ENCODE results near the gene CPOX.
A peak's percentile ranks its signal among the peaks of the same experiment; 100 is the strongest.

CPOX gene

GRCh38 chr3:98551754-98552153 lies 41.7 kb downstream of the CPOX start:
- peaks cover 77% of the 10 kb centered on the region for H3K4me1 Mint-ChIP-seq (ENCODE audit: low read depth)

DNA sequence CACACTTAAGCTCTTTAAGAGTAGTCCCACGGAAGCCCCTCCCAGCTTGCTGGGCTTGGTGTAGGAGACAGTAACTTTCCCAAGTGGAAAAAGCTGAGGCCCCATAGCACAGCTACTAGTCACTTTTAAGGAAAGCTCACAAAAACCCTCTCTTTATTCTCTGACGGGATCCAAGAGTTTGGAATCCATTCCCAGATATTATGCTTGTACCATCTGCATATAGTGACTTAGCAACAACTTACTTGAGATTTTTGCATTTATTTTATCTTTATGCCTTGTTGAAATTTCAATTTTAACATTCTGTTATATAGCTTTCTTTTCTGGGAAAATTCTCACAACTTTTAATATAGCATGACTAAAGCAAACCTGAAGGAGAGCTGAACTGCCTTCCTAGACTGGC lies 42.2 kb downstream of the CPOX start:
- Mint-ChIP-seq H3K27me3 (ENCODE audit: low read depth) (no peaks in the 10 kb centered on the region), H3K4me1 (ENCODE audit: low read depth) (peaks cover 75% of the 10 kb centered on the region), H3K9me3 (no peaks in the 10 kb centered on the region), H3K4me3 (peak overlapping the region; percentile 83), H3K27ac (peak overlapping the region; percentile 95), H3K36me3 (ENCODE audit: low read depth) (peaks cover 59% of the 10 kb centered on the region)
- no peak for DNase-seq (ENCODE audit: low spot score)

More at GRCh38 chr3:98551754-98552153, 41.7 kb downstream of the CPOX start:
- Mint-ChIP-seq H3K4me3 (peak overlapping the region; percentile 83), H3K27me3 (ENCODE audit: low read depth) (no peaks in the 10 kb centered on the region), H3K36me3 (ENCODE audit: low read depth) (peaks cover 59% of the 10 kb centered on the region), H3K27ac (peak overlapping the region; percentile 95), H3K9me3 (no peaks in the 10 kb centered on the region)
- DNase-seq (ENCODE audit: low spot score): no peak

DNA sequence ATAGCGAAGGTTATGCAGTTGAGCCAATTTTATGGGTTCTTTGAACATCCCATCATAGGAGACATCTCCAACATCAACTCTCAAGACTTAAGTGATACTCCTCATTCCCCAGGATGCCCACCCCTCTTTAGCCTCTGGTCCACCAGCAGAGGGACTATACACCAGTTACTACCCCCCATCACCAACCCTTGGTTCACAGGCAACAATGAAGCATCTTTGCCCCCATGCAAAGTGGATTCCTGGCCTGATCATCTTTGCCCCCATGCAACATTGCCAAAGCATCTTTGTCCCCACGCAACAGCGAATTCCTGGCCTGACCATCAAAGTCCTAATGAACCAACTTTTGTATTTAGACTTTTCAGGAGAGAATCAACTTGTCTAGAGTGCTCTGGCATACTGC lies 42.6 kb downstream of the CPOX start:
- peaks cover 75% of the 10 kb centered on the region for H3K4me1 Mint-ChIP-seq (ENCODE audit: low read depth)
- DNase-seq (ENCODE audit: low spot score): no peak
- H3K36me3 Mint-ChIP-seq (ENCODE audit: low read depth): peaks cover 56% of the 10 kb centered on the region
- peak overlapping the region; percentile 83 for H3K4me3 Mint-ChIP-seq
- peak overlapping the region; percentile 13 for H3K27ac Mint-ChIP-seq
- H3K27me3 Mint-ChIP-seq (ENCODE audit: low read depth): no peaks in the 10 kb centered on the region
- H3K9me3 Mint-ChIP-seq: no peaks in the 10 kb centered on the region

DNA sequence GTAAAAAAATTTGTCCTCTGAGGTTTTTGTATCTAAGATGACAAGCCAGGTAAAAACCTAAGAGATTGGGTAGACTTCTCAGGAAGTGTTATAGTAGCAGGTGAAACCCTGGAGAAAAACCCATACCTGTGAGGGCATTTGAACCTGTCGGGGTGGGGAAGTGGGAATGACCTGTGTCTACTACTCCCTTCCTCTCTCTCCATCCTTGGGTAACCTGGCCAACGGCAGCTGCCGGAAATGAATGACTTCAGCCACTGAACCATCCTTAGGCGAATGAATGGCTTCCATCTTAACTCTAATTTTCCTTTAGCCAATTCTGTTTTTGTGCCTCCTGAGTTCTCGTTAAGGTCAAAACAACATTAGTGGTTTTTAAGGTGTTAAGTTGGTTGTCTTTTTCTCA lies 44.9 kb downstream of the CPOX start:
- H3K4me1 Mint-ChIP-seq (ENCODE audit: low read depth): peaks cover 72% of the 10 kb centered on the region
- H3K9me3 Mint-ChIP-seq: no peaks in the 10 kb centered on the region
- no peak overlapping the region for H3K4me3 Mint-ChIP-seq
- no peaks in the 10 kb centered on the region for H3K27me3 Mint-ChIP-seq (ENCODE audit: low read depth)
- no peak overlapping the region for H3K27ac Mint-ChIP-seq
- no peak for DNase-seq (ENCODE audit: low spot score)
- H3K36me3 Mint-ChIP-seq (ENCODE audit: low read depth): peaks cover 51% of the 10 kb centered on the region

DNA sequence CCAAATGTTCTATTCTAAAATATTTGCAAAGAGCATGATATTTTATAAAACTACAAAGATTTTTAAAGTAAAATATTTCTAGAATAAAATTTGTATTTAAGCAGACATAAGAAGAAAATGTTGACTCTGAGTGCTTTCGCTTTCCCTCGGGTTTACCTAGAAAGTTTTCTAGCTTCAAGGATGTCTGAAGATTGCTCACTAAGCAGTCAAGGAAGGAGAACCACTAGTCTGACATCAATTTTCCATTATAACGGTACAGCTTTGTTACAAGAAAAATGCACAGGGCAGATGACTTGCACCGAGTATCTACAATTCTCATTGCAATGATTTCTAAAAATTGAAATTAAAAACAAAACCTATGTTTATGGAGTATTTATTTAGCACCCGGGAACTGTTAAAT lies 47.5 kb downstream of the CPOX start:
- H3K4me3 Mint-ChIP-seq: peak overlapping the region; percentile 74
- H3K4me1 Mint-ChIP-seq (ENCODE audit: low read depth): peaks cover 67% of the 10 kb centered on the region
- peak; percentile 32 for DNase-seq (ENCODE audit: low spot score)
- peak overlapping the region; percentile 90 for H3K27ac Mint-ChIP-seq
- H3K27me3 Mint-ChIP-seq (ENCODE audit: low read depth): no peaks in the 10 kb centered on the region
- peaks cover 42% of the 10 kb centered on the region for H3K36me3 Mint-ChIP-seq (ENCODE audit: low read depth)
- H3K9me3 Mint-ChIP-seq: peaks cover 12% of the 10 kb centered on the region

DNA sequence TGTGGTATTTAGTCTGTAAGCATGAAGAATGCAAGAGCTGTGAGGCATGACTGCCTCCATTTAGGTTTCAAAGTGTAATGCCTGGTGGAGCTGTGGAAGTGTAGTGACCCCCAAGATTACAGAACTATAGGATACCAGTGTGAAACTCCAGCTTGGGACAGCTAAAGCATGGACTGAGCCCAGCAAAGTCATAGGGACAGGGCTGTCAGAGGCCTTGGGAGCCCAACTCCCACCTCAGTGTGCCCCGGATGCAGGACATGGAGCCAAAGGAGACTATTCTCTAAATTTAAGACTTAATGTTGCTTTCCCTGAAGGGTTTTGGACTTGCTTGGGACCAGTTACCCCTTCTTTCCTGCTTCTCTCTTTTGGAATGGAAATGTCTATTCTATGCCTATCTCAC lies 50.8 kb downstream of the CPOX start:
- Mint-ChIP-seq H3K27me3 (ENCODE audit: low read depth) (no peaks in the 10 kb centered on the region), H3K4me1 (ENCODE audit: low read depth) (peaks cover 58% of the 10 kb centered on the region), H3K9me3 (peaks cover 12% of the 10 kb centered on the region), H3K27ac (peak overlapping the region; percentile 81), H3K36me3 (ENCODE audit: low read depth) (peaks cover 25% of the 10 kb centered on the region), H3K4me3 (peak overlapping the region; percentile 5)
- DNase-seq (ENCODE audit: low spot score): no peak

- Mint-ChIP-seq H3K4me3 (peak overlapping the region; percentile 58), H3K4me1 (ENCODE audit: low read depth) (peaks cover 63% of the 10 kb centered on the region), H3K36me3 (ENCODE audit: low read depth) (peaks cover 32% of the 10 kb centered on the region), H3K27ac (peak overlapping the region; percentile 85), H3K27me3 (ENCODE audit: low read depth) (no peaks in the 10 kb centered on the region), H3K9me3 (peaks cover 12% of the 10 kb centered on the region)
- DNase-seq (ENCODE audit: low spot score): peak; percentile 12
These were observed 51.7 kb downstream of the CPOX start for GRCh38 chr3:98541695-98542094.

- H3K4me3 Mint-ChIP-seq: peak overlapping the region; percentile 52
- H3K9me3 Mint-ChIP-seq: peaks cover 12% of the 10 kb centered on the region
- peaks cover 64% of the 10 kb centered on the region for H3K4me1 Mint-ChIP-seq (ENCODE audit: low read depth)
- peak overlapping the region; percentile 76 for H3K27ac Mint-ChIP-seq
- H3K27me3 Mint-ChIP-seq (ENCODE audit: low read depth): no peaks in the 10 kb centered on the region
- peaks cover 37% of the 10 kb centered on the region for H3K36me3 Mint-ChIP-seq (ENCODE audit: low read depth)
- peak; percentile 43 for DNase-seq (ENCODE audit: low spot score)
These were observed 53.1 kb downstream of the CPOX start for GRCh38 chr3:98540346-98540745.

DNA sequence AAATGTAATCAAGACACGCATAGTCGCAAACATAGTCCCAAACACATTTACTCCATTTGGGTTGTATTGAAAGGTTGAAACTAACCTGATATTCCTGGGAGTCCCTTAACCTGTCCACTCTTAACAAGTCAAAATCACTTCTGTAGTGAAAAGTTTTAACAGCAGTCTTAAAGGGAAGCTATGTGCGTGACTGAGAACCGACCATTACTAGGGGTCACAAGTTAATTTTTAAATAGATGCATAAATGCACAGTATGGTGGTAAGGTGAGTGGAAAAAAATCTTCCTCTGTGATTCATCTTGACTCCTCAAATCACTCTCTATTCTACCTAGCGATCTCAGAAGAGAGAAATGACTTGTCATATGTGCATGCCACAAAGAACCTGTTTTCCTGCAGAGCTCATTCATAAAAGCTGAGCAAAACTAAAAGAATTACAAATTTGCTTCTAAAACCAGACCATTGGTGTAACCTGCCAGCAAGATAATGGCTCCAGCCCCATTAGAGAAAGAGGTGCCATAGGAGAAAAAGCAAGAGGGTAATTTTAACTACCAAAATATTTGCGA lies 56.9 kb downstream of the CPOX start:
- H3K27me3 Mint-ChIP-seq (ENCODE audit: low read depth): no peaks in the 10 kb centered on the region
- peaks cover 41% of the 10 kb centered on the region for H3K36me3 Mint-ChIP-seq (ENCODE audit: low read depth)
- H3K4me1 Mint-ChIP-seq (ENCODE audit: low read depth): peaks cover 63% of the 10 kb centered on the region
- H3K9me3 Mint-ChIP-seq: peaks cover 1% of the 10 kb centered on the region
- H3K4me3 Mint-ChIP-seq: peak overlapping the region; percentile 73
- DNase-seq (ENCODE audit: low spot score): no peak
- peak overlapping the region; percentile 82 for H3K27ac Mint-ChIP-seq

DNA sequence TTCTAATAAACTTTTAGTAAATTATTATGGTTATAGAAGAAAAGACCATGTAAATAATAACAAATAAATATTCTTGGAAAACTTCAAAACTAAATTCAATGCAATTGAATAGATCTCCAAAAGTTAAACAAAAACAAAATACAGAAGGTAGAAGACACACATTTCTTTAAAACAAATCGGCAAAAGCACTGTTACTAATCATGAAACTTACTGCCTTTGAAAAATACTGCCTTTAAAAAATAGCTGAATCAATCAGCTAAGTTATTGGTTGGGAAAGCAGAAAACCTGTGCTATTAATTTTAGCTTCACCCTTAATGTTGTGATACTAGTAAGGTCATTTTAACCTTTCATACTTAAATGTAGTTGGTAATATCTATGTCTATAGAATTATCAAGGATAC lies 58.7 kb downstream of the CPOX start:
- H3K9me3 Mint-ChIP-seq: no peaks in the 10 kb centered on the region
- H3K4me1 Mint-ChIP-seq (ENCODE audit: low read depth): peaks cover 65% of the 10 kb centered on the region

DNA sequence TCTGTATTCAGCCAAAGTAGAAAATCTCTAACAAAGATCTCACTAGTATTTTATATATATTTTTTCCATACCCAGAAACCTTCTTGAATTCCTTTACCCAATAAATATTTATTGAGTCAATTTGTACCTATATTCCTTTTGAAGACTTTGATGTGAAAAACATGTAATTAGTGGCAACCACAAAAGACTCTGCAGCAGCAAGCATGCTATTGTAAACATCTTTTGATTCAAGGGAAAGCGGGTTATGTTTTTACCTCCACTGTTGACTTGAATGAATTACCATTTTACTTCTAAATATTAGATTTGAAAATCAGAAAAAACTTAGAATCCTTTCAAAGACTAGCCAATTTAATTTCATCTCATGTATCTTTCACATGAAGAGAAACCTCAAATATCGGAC lies 59.2 kb downstream of the CPOX start:
- Mint-ChIP-seq H3K27me3 (ENCODE audit: low read depth) (no peaks in the 10 kb centered on the region), H3K4me3 (peak overlapping the region; percentile 82), H3K4me1 (ENCODE audit: low read depth) (peaks cover 65% of the 10 kb centered on the region), H3K27ac (peak overlapping the region; percentile 75), H3K9me3 (no peaks in the 10 kb centered on the region), H3K36me3 (ENCODE audit: low read depth) (peaks cover 48% of the 10 kb centered on the region)
- DNase-seq (ENCODE audit: low spot score): no peak

More for the DNA sequence above, 58.7 kb downstream of the CPOX start:
- Mint-ChIP-seq H3K4me3 (peak overlapping the region; percentile 56), H3K36me3 (ENCODE audit: low read depth) (peaks cover 48% of the 10 kb centered on the region), H3K27me3 (ENCODE audit: low read depth) (no peaks in the 10 kb centered on the region), H3K27ac (peak overlapping the region; percentile 73)
- DNase-seq (ENCODE audit: low spot score): no peak

GRCh38 chr3:98532709-98533571 lies 60.5 kb downstream of the CPOX start:
- Mint-ChIP-seq H3K9me3 (no peaks in the 10 kb centered on the region), H3K4me3 (peak overlapping the region; percentile 82), H3K36me3 (ENCODE audit: low read depth) (peaks cover 48% of the 10 kb centered on the region), H3K4me1 (ENCODE audit: low read depth) (peaks cover 67% of the 10 kb centered on the region), H3K27ac (peak overlapping the region; percentile 75), H3K27me3 (ENCODE audit: low read depth) (no peaks in the 10 kb centered on the region)
- DNase-seq (ENCODE audit: low spot score): no peak

DNA sequence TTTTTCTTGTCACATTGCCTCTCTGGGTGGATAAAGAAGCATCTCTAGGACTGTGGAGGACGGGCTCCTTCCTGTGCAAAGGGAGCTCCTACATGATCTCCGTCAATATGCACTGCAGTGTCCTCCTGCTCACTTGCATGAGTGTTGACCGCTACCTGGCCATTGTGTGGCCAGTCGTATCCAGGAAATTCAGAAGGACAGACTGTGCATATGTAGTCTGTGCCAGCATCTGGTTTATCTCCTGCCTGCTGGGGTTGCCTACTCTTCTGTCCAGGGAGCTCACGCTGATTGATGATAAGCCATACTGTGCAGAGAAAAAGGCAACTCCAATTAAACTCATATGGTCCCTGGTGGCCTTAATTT lies 61.2 kb downstream of the CPOX start:
- H3K9me3 Mint-ChIP-seq: no peaks in the 10 kb centered on the region
- peaks cover 71% of the 10 kb centered on the region for H3K4me1 Mint-ChIP-seq (ENCODE audit: low read depth)
- no peak for DNase-seq (ENCODE audit: low spot score)
- peaks cover 50% of the 10 kb centered on the region for H3K36me3 Mint-ChIP-seq (ENCODE audit: low read depth)
- no peaks in the 10 kb centered on the region for H3K27me3 Mint-ChIP-seq (ENCODE audit: low read depth)
- peak overlapping the region; percentile 82 for H3K4me3 Mint-ChIP-seq
- H3K27ac Mint-ChIP-seq: peak overlapping the region; percentile 75

GRCh38 chr3:98531622-98532274 lies 61.7 kb downstream of the CPOX start, which contains the start of gene GPR15:
Gene GPR15 (plus strand): TSS chr3:98531978. CDS start chr3:98532034, 56 bp downstream.
- no peaks in the 10 kb centered on the region for H3K27me3 Mint-ChIP-seq (ENCODE audit: low read depth)
- peak within 1 kb of the TSS; percentile 75 for H3K27ac Mint-ChIP-seq

More at GRCh38 chr3:98531622-98532274, 61.7 kb downstream of the CPOX start, which contains the start of gene GPR15:
- DNase-seq (ENCODE audit: low spot score): no peak
- H3K4me1 Mint-ChIP-seq (ENCODE audit: low read depth): peaks cover 68% of the 10 kb centered on the region
- H3K9me3 Mint-ChIP-seq: no peaks in the 10 kb centered on the region
- peak within 1 kb of the TSS; percentile 82 for H3K4me3 Mint-ChIP-seq
- peaks cover 48% of the 10 kb centered on the region for H3K36me3 Mint-ChIP-seq (ENCODE audit: low read depth)
